ENCODE data around the gene UPK2. TPM values are rescaled to one million over a fixed set of nuclear protein-coding genes. Genes with fewer than 3 reads are reported as not detected.

The UPK2 gene
- polyA plus RNA-seq (2013, experiment 1 of 2) = not detected
- polyA plus RNA-seq (2013, experiment 2 of 2) = not detected

DNA sequence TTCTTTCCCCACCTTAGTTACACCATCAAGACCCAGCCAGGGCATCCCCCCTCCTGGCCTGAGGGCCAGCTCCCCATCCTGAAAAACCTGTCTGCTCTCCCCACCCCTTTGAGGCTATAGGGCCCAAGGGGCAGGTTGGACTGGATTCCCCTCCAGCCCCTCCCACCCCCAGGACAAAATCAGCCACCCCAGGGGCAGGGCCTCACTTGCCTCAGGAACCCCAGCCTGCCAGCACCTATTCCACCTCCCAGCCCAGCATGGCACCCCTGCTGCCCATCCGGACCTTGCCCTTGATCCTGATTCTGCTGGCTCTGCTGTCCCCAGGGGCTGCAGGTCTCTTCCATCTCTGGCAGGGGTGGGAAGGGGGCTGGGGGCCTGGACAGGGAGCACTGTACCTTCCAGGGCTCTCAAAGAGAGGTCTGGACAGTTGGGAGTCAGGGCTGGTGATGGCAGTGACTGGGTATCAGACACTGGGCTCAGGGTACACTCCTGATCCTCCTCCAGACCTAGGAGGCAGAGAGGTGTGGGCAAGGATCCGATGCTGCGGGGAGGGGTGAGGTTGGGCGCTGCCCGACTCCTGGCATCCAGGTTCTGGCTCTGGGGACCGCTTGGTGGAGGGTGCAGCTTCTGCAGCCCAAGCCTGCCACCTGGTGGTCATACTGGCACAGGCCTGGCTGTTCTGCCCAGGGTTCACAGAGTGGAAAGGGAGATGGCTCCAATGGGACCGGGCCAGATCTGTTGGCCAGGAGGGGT, at the start of gene UPK2:
Gene UPK2, plus strand, starts transcription at position 205 of the 753 bp plus-strand sequence. Its CDS starts 53 bp downstream, at position 258.
- Histone ChIP-seq H3K27me3 (ENCODE audit: insufficient read depth, low read length) (peaks cover 5% of the 10 kb centered on the region), H3K4me3 (ENCODE audit: low read length) (no peak within 1 kb of the TSS), H3K27ac (ENCODE audit: low read depth, low read length) (no peak within 1 kb of the TSS), H3K9me3 (ENCODE audit: insufficient read depth, low read depth, low read length) (no peaks in the 10 kb centered on the region), H3K4me1 (ENCODE audit: insufficient read depth, low read length) (no peaks in the 10 kb centered on the region), H3K9ac (ENCODE audit: low read depth, low read length) (no peak within 1 kb of the TSS), H3K36me3 (ENCODE audit: insufficient read depth, low read length) (no peaks in the 10 kb centered on the region)
- 15% methylated on average over 7 of the region's 7 CpGs for WGBS

DNA sequence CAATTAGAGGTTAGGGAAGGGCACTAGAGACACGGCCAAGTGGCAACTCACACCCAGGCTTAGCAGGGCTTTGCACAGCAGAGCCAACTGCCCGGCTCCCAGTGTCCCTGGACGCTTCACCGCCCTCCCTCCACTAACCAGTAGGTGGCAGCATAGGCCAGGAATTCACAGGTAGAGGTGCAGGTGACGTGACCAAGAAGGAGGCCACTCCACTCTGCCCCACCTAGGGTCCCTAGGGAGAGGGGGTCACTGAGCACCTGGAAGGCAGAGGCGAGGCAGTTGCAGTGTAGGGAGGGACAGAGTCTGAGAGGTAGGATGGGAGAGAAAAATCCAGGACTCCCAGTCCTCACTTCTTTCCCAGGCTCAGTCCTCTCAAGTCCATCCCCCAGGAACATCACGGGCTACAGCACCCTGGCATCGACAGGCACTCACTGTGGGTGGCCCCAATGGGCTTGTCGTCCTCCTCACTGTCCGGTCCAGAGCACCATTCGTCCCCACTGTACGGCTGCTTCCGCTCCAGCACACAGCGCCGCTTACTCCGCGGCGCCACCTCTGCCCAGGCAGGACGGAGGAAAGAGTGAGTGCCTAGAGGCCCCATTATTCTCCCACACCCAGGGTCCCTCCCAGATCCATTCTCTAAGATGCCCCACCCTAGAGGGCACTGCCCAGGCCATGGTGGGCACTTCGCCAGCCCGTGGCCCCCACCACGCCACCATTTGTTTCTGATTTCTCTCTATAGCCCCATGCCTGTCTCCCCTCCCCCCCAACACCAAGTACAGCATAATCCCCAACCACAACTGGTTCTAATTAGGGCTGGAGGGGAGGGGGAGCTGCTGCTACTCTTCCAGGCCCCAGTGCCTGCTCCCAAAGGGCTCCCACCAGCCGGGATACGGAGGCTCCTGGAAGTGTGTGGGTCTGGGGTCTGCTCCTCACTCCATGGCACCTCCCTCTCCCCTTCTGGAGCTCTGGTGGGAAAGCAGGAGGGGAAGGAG, 48.8 kb upstream of the UPK2 start:
- Histone ChIP-seq H3K27ac (ENCODE audit: low read depth, low read length) (peak overlapping the region; percentile 15; the same call in 1 of the 2 replicates), H3K4me1 (ENCODE audit: insufficient read depth, low read length) (peaks cover 33% of the 10 kb centered on the region), H3K9me3 (ENCODE audit: insufficient read depth, low read depth, low read length) (no peaks in the 10 kb centered on the region), H3K4me3 (ENCODE audit: low read length) (peak overlapping the region; percentile 17), H3K9ac (ENCODE audit: low read depth, low read length) (no peak overlapping the region), H3K36me3 (ENCODE audit: insufficient read depth, low read length) (peaks cover 47% of the 10 kb centered on the region), H3K27me3 (ENCODE audit: insufficient read depth, low read length) (no peaks in the 10 kb centered on the region)
- WGBS = 24% methylated on average over 22 of the region's 24 CpGs

DNA sequence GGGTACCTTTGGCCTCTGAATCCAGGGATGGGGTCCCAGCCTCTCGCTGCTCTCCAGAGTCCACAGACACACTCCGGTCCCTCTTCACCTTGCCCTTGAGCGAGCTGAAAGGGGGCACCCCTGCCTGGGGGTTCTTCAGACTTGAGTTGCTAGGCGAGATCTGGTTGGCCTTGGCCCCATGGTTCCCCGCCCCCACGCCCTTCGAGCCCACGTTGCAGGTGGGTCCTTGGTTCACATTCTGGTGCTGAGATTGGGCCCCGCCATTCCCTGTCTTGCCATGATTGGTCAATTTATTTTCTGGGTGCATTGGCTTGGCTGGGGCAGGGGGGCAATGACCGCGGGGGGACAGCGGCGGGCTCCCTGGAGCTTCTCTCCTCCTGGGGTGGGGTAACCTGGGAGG, 47.8 kb upstream of the UPK2 start:
- no peak overlapping the region for H3K9ac ChIP-seq (ENCODE audit: low read depth, low read length)
- peaks cover 41% of the 10 kb centered on the region for H3K36me3 ChIP-seq (ENCODE audit: insufficient read depth, low read length)
- no peak overlapping the region for H3K27ac ChIP-seq (ENCODE audit: low read depth, low read length)
- H3K4me1 ChIP-seq (ENCODE audit: insufficient read depth, low read length) = peaks cover 42% of the 10 kb centered on the region
- no peaks in the 10 kb centered on the region for H3K9me3 ChIP-seq (ENCODE audit: insufficient read depth, low read depth, low read length)
- H3K4me3 ChIP-seq (ENCODE audit: low read length) = peak overlapping the region; percentile 17; the same call in 1 of the 2 replicates
- no peaks in the 10 kb centered on the region for H3K27me3 ChIP-seq (ENCODE audit: insufficient read depth, low read length)
- WGBS = 82% methylated on average over 13 of the region's 13 CpGs

DNA sequence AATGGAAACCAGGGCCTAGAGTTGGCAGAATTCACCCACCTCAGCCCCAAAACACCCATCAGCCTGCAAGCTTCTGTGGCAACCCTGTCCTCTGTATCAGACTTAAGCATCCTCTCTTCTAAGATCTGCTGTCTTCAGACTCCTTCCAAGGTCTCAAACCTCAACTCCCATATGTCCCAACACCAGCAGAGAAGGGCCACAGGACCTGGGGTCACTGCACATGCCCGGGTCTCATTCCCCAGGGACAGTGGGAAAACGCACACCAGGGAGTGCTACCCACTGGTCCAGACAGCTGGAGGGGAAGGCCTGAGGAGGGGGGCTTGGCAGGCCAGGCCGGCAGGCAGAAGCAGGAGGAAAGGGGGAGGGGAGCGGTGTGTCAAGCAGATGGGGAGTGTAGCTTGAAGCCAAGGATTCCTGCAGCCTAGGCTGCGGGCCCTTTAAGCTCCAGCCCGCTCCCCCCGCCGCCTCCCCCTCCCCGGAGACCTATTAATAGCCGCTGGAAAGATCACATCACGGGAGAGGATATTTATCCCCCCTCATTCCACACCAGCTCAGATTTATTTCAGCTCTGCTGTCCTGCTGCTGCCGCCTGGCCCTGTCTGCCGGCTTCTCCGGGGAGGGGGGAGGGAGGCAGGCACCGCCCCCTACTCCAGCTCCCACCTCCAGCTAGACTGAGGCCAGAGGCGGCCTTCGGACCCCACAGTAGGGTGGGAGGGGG, 47.0 kb upstream of the UPK2 start:
- WGBS = 2% methylated on average over 11 of the region's 17 CpGs

DNA sequence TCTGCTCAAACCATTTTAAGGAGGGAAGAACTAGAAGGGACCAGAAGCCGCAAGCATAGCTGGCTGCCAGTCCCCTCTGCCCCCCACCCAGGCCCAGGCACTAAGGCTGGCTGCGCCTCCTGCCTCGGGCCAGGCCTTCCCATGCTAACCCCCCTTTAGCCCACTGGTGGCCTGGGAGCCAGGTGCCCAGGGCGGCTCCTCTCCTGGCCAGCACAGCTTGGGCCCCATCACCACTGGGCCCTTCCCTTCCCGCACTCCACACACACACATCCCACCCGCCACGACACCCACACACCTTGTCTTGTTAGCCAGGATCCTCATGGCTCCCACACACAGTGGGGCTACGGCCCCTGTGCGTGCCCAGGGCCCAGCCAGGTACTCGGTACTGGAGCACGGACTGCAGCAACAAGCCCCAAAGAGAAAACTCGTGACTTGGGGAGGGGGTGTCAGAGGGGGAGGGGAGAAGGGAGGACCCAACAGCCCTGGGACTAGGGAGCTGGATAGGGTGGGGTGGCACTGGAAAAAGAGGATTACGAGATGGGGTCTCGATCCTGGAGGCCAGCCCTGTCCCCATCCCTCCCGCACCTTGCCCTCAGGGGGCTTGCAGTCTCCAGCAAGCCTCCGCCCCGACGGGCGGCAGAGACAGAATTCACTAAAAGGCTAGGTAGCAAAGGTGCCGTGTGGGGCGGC, 46.3 kb upstream of the UPK2 start:
- peak overlapping the region; percentile 98 for H3K27ac ChIP-seq (ENCODE audit: low read depth, low read length)
- H3K4me3 ChIP-seq (ENCODE audit: low read length) = peak overlapping the region; percentile 47
- 11% methylated on average over 21 of the region's 21 CpGs for WGBS
- peak overlapping the region; percentile 80 for H3K9ac ChIP-seq (ENCODE audit: low read depth, low read length)
- peaks cover 52% of the 10 kb centered on the region for H3K4me1 ChIP-seq (ENCODE audit: insufficient read depth, low read length)
- H3K27me3 ChIP-seq (ENCODE audit: insufficient read depth, low read length) = no peaks in the 10 kb centered on the region
- H3K36me3 ChIP-seq (ENCODE audit: insufficient read depth, low read length) = peaks cover 26% of the 10 kb centered on the region
- no peaks in the 10 kb centered on the region for H3K9me3 ChIP-seq (ENCODE audit: insufficient read depth, low read depth, low read length)

More for the DNA sequence above, 47.0 kb upstream of the UPK2 start:
- Histone ChIP-seq H3K9ac (ENCODE audit: low read depth, low read length) (peak overlapping the region; percentile 80), H3K4me1 (ENCODE audit: insufficient read depth, low read length) (peaks cover 48% of the 10 kb centered on the region), H3K4me3 (ENCODE audit: low read length) (peak overlapping the region; percentile 47), H3K27ac (ENCODE audit: low read depth, low read length) (peak overlapping the region; percentile 98), H3K27me3 (ENCODE audit: insufficient read depth, low read length) (no peaks in the 10 kb centered on the region), H3K9me3 (ENCODE audit: insufficient read depth, low read depth, low read length) (no peaks in the 10 kb centered on the region), H3K36me3 (ENCODE audit: insufficient read depth, low read length) (peaks cover 33% of the 10 kb centered on the region)

DNA sequence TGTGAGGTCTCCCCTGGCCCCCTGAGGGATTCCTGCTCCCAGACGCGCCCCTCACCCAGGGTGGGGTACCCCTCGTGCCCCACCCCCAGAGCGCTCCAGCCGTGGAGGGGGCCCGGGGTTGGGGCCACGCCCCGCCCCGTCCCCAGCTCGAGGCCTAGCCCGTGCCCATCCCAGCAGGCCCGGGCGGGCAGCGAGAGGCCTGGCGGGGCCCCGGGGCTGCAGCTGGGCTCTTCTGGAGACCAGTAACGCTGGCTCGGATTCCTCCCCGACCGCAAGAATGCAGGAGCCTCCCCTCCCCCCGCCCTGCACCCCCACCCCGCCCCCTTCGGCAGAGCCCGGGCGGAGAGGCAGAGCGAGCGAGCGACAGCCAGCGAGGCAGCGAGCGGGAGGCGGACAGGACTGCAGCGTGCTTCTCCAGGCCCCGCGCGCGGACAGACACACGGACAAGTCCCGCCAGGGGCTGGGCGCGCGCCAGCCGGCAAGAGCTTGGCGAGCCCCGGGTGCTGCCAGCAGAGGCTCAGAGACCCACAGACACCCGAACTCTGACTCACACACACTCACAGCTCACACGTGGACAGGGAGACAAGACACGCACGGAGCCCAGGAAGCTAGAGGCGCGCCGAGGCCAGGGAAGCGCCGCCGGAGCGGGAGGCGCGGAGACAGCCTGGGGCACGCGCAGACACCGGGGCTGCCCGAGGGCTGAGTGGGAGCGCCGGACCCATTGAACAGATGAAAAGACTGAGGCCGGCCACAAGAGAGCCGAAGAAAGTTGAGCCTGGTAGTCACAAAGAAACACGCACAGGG, 45.6 kb upstream of the UPK2 start:
- Histone ChIP-seq H3K4me3 (ENCODE audit: low read length) (peak overlapping the region; percentile 47), H3K4me1 (ENCODE audit: insufficient read depth, low read length) (peaks cover 55% of the 10 kb centered on the region), H3K27ac (ENCODE audit: low read depth, low read length) (peak overlapping the region; percentile 98), H3K27me3 (ENCODE audit: insufficient read depth, low read length) (no peaks in the 10 kb centered on the region), H3K9me3 (ENCODE audit: insufficient read depth, low read depth, low read length) (no peaks in the 10 kb centered on the region), H3K9ac (ENCODE audit: low read depth, low read length) (peak overlapping the region; percentile 86), H3K36me3 (ENCODE audit: insufficient read depth, low read length) (peaks cover 22% of the 10 kb centered on the region)
- 2% methylated on average over 66 of the region's 67 CpGs for WGBS

DNA sequence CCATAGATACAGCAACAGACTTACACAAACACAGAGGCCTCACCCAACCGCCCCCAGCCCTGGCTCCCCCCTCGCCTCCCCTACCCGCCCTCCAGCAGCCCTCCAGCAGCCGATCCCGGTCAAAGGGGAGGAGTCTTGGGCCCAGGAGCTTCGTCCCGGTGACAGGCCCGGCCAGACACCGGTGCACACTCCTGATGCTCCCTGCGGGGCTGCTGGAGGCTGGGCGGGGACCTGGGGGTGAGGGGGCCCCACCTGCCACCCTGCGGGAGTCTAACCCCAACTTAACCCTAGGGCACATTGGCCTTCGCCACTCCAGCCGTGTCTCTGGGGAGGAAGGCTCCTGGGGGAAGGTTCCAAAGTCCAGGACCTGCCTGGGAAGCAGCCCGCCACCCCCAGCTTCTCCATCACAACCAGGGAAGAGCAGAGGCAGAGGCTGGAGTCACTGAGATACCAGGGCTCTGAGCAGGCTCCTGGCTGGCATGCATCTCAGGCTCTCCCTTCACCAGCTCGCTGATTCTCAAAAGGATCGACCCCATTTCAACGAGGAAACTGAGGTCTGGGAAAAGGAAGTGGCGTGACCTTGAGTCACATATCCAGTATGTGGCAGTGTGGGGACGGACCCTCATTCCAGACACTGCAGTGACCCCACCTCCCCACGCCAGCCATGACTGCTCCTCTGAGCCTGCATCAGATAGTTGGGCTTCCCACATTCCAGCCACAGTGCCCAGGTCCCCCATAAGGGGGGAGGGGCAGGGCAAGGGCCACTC, 44.8 kb upstream of the UPK2 start:
- WGBS = 13% methylated on average over 20 of the region's 21 CpGs
- Histone ChIP-seq H3K9ac (ENCODE audit: low read depth, low read length) (peak overlapping the region; percentile 86), H3K27ac (ENCODE audit: low read depth, low read length) (peak overlapping the region; percentile 98)

DNA sequence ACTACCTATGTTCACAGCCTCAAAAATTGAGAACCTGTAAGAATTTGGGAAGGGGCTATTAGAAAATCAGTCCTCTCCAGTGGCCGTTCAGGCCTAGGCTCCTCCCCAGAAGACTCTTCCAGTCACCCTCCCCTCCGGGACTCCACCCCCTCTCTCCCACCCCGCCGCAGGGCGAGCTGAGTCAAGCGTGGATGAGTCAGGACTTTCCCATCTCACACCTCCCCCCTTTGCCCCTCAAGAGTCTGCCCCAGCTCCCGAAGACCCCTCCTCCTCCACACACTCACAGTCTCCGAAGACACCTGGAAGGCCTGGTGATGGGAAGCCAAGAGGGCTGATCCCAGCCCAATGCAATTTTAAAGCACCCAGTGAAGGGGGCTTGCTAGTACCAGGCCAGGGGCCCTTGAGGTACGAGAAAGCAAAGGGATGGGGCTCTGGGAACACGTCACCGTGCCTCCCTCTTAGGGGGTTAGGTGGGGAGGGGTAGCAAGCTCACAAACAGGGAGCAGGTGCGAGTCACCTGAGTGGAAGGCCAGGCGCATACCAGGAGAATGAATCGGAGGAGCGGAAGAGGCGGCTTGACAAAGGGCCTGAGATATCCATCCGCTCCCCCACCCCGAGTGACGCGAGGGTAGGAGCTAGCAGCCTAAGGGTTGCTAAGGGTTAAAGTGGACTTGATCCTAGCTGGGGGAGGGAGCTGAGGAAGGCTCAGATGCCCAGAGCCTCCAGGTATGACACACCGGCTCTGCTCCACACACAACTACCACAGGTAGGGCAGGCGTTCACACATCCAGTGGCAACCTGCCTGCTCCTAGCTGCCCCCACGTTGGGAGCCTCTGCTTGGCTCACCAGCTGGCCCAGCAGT, 44.0 kb upstream of the UPK2 start:
- H3K9ac ChIP-seq (ENCODE audit: low read depth, low read length) = peak overlapping the region; percentile 86
- no peaks in the 10 kb centered on the region for H3K9me3 ChIP-seq (ENCODE audit: insufficient read depth, low read depth, low read length)
- 7% methylated on average over 23 of the region's 23 CpGs for WGBS
- peaks cover 70% of the 10 kb centered on the region for H3K4me1 ChIP-seq (ENCODE audit: insufficient read depth, low read length)
- H3K27me3 ChIP-seq (ENCODE audit: insufficient read depth, low read length) = no peaks in the 10 kb centered on the region
- H3K27ac ChIP-seq (ENCODE audit: low read depth, low read length) = peak overlapping the region; percentile 98
- H3K4me3 ChIP-seq (ENCODE audit: low read length) = peak overlapping the region; percentile 47
- H3K36me3 ChIP-seq (ENCODE audit: insufficient read depth, low read length) = peaks cover 7% of the 10 kb centered on the region

More for the DNA sequence above, 44.8 kb upstream of the UPK2 start:
- H3K27me3 ChIP-seq (ENCODE audit: insufficient read depth, low read length) = no peaks in the 10 kb centered on the region
- peaks cover 14% of the 10 kb centered on the region for H3K36me3 ChIP-seq (ENCODE audit: insufficient read depth, low read length)
- peak overlapping the region; percentile 47 for H3K4me3 ChIP-seq (ENCODE audit: low read length)
- peaks cover 63% of the 10 kb centered on the region for H3K4me1 ChIP-seq (ENCODE audit: insufficient read depth, low read length)
- no peaks in the 10 kb centered on the region for H3K9me3 ChIP-seq (ENCODE audit: insufficient read depth, low read depth, low read length)

Data from HUES64 (cell line).